Trophoblast cell (in vitro differentiated cells and primary cell): ENCODE data around the gene PSMG1.
A peak's percentile ranks its signal among the peaks of the same experiment; 100 is the strongest.

Source experiments
- DNase-seq, 2 donors: peaks; one replicate each; pipeline ENCODE4 v3.0.0-alpha.2; 2016
- H2AFZ ChIP-seq: 2 replicates; pipeline ENCODE4 v1.6.1; 2013; ENCODE audit warnings: low read length, moderate library complexity, mild to moderate bottlenecking; ENCODE audit not compliant: insufficient read depth, poor library complexity
- H2AK5ac ChIP-seq: 2 replicates; pipeline ENCODE4 v1.6.1; 2013; ENCODE audit warnings: mild to moderate bottlenecking, low read length
- H2BK120ac ChIP-seq: 2 replicates; pipeline ENCODE4 v1.6.1; 2013; ENCODE audit warnings: low read length, mild to moderate bottlenecking, moderate library complexity; ENCODE audit not compliant: insufficient read depth, poor library complexity
- H2BK12ac ChIP-seq: 2 replicates; pipeline ENCODE4 v1.6.1; 2013; ENCODE audit warnings: mild to moderate bottlenecking, low read length, moderate library complexity
- H2BK5ac ChIP-seq: 2 replicates; pipeline ENCODE4 v1.6.1; 2013; ENCODE audit warnings: low read length, low read depth, moderate library complexity, mild to moderate bottlenecking; ENCODE audit not compliant: poor library complexity
- H3K14ac ChIP-seq: 2 replicates; pipeline ENCODE4 v1.6.1; 2013; ENCODE audit warnings: mild to moderate bottlenecking, low read length
- H3K18ac ChIP-seq: 2 replicates; pipeline ENCODE4 v1.6.1; 2013; ENCODE audit warnings: mild to moderate bottlenecking, low read length
- H3K23ac ChIP-seq: 2 replicates; pipeline ENCODE4 v1.6.1; 2013; ENCODE audit warnings: low read length
- H3K27ac ChIP-seq: 2 replicates; pipeline ENCODE4 v1.5.1; 2013; ENCODE audit warnings: low read depth, mild to moderate bottlenecking, inconsistent platforms, low read length, moderate library complexity
- H3K27me3 ChIP-seq: 2 replicates; pipeline ENCODE4 v1.6.1; 2013; ENCODE audit warnings: inconsistent platforms, mild to moderate bottlenecking, low read length, moderate library complexity; ENCODE audit not compliant: insufficient read depth
- H3K36me3 ChIP-seq, 2 experiments: 1 replicate in 1 of 2; 2 replicates in 1 of 2; pipeline ENCODE4 v1.6.1; 2013; ENCODE audit warnings: low read length in 2 of 2, mild to moderate bottlenecking in 2 of 2, moderate library complexity in 1 of 2; ENCODE audit not compliant: insufficient read depth in 2 of 2, control insufficient read depth in 1 of 2
- H3K4ac ChIP-seq: 2 replicates; pipeline ENCODE4 v1.6.1; 2013; ENCODE audit warnings: low read depth, mild to moderate bottlenecking, low read length, moderate library complexity
- H3K4me1 ChIP-seq, 2 experiments: 1 replicate in 1 of 2; 2 replicates in 1 of 2; pipeline ENCODE4 v1.6.1; 2013; ENCODE audit warnings: low read length in 2 of 2, mild to moderate bottlenecking in 2 of 2, moderate library complexity in 1 of 2; ENCODE audit not compliant: insufficient read depth in 2 of 2, control insufficient read depth in 1 of 2
- H3K4me2 ChIP-seq: 2 replicates; pipeline ENCODE4 v1.6.1; 2013; ENCODE audit warnings: inconsistent platforms, mild to moderate bottlenecking, low read length, moderate library complexity
- H3K4me3 ChIP-seq: 2 replicates; pipeline ENCODE4 v1.5.1; 2013; ENCODE audit warnings: mild to moderate bottlenecking, low read depth, low read length, inconsistent platforms
- H3K79me1 ChIP-seq: one replicate; pipeline ENCODE4 v1.6.1; 2013; ENCODE audit warnings: low read length
- H3K79me2 ChIP-seq: 2 replicates; pipeline ENCODE4 v1.6.1; 2013; ENCODE audit warnings: low read length, mild to moderate bottlenecking; ENCODE audit not compliant: control insufficient read depth, insufficient read depth, poor library complexity
- H3K9ac ChIP-seq: 2 replicates; pipeline ENCODE4 v1.6.1; 2013; ENCODE audit warnings: mild to moderate bottlenecking, low read length
- H3K9me3 ChIP-seq: 2 replicates; pipeline ENCODE4 v1.6.1; 2013; ENCODE audit warnings: low read depth, mild to moderate bottlenecking, control low read depth, inconsistent platforms, low read length; ENCODE audit not compliant: insufficient read depth
- H4K12ac ChIP-seq: 2 replicates; pipeline ENCODE4 v1.6.1; 2013; ENCODE audit warnings: low read depth, mild to moderate bottlenecking, low read length, moderate library complexity
- H4K8ac ChIP-seq: 2 replicates; pipeline ENCODE4 v1.6.1; 2013; ENCODE audit warnings: low read depth, mild to moderate bottlenecking, low read length, moderate library complexity
- H4K91ac ChIP-seq: one replicate; pipeline ENCODE4 v1.6.1; 2013; ENCODE audit warnings: low read depth, mild to moderate bottlenecking, low read length, moderate library complexity
- WGBS: extraction: QIAGEN DNeasy Blood & Tissue Kit; methylation state at CpG from one replicate; pipeline ENCODE4 v1.1.7; 2013; ENCODE audit warnings: missing lambda C conversion rate; ENCODE audit not compliant: insufficient read length, insufficient coverage; ENCODE audit errors: extremely low coverage; 5-methylcytosine and 5-hydroxymethylcytosine counted together

Gene PSMG1

DNA sequence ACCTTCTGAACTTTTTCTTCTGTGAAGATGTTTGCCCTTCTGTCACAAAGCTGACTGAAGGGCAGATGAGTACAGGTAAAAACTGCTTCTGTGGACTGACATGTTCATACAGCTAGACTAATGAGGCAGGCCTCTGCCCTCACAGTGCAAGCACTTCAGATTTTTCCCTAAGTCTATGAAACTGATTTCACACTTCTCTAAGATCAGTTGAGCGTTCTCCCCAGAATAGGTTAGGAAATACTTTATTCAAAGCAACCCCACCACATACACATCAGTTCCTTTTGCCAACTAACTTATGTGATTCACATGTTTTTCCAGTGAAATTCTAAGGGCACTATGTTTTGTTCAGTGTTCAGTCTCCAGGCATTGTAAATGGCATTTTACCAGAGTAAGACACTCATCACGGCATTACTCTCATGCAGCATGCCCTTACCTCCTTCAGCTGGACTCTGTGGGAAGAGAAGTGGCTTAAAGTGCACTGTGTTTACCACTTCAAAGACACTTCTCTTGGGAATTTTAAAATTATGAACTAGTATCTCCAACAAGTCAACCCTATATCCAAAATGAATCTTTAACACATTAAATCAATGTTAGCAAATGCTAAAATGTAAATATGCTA is 5.4 kb upstream of the PSMG1 start:
- Histone ChIP-seq H3K9me3 (no peaks in the 10 kb centered on the region), H3K4me3 (no peak overlapping the region), H3K79me2 (peaks cover 2% of the 10 kb centered on the region), H3K9ac (no peak overlapping the region), H3K14ac (no peak overlapping the region), H4K91ac (no peak overlapping the region), H2BK12ac (no peak overlapping the region), H2BK5ac (no peak overlapping the region), H3K23ac (no peak overlapping the region), H3K79me1 (peaks cover 2% of the 10 kb centered on the region), H2BK120ac (no peak overlapping the region), H4K12ac (no peak overlapping the region), H2AFZ (no peak overlapping the region), H3K18ac (no peak overlapping the region), H3K27me3 (no peaks in the 10 kb centered on the region), H2AK5ac (no peak overlapping the region), H3K4me2 (no peak overlapping the region), H3K4me1 (no peaks in the 10 kb centered on the region), H3K36me3 (no peaks in the 10 kb centered on the region), H3K4ac (no peak overlapping the region), H3K27ac (no peak overlapping the region), H4K8ac (no peak overlapping the region)
- no CpG with 5 or more reads among the region's 2 CpGs for WGBS
- DNase-seq = peak in 1 of 2 donors; percentile 6

DNA sequence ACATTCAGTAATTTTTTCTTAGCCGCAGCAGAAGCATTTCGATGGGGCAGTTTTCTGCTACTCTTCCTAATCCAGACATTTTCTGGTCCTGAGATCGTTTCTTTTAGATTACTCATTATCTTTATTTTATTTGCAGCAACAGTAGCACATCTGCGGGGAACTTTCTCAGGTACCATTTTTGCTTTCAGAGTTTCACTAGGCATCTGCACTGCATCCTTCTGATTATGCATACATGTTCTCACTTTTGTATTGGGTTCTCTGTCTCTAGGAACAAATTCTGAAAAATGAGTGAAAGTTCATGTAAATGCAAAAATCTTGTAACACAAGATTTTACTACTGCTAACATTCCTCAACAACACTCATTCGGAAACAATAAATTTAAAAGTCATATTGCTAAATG is 3.9 kb upstream of the PSMG1 start:
- WGBS = no CpG with 5 or more reads among the region's 5 CpGs
- H4K12ac ChIP-seq = no peak overlapping the region

GRCh38 chr21:39186676-39187075 is 3.4 kb upstream of the PSMG1 start:
- Histone ChIP-seq H2BK12ac (no peak overlapping the region), H3K9ac (no peak overlapping the region), H3K27ac (no peak overlapping the region), H3K36me3 (no peaks in the 10 kb centered on the region), H2BK120ac (no peak overlapping the region), H4K12ac (no peak overlapping the region), H3K18ac (no peak overlapping the region), H3K4ac (no peak overlapping the region), H3K23ac (no peak overlapping the region), H3K79me1 (peaks cover 11% of the 10 kb centered on the region), H3K14ac (no peak overlapping the region), H2AK5ac (no peak overlapping the region), H3K4me2 (no peak overlapping the region), H3K27me3 (no peaks in the 10 kb centered on the region), H2AFZ (no peak overlapping the region), H4K8ac (no peak overlapping the region), H3K4me3 (no peak overlapping the region), H3K4me1 (peaks cover 4% of the 10 kb centered on the region in 2 experiments), H3K79me2 (peaks cover 8% of the 10 kb centered on the region), H4K91ac (no peak overlapping the region), H2BK5ac (no peak overlapping the region), H3K9me3 (no peaks in the 10 kb centered on the region)
- DNase-seq = no peak

More for the DNA sequence above, 3.9 kb upstream of the PSMG1 start:
- H2AK5ac ChIP-seq = no peak overlapping the region
- H3K9me3 ChIP-seq = no peaks in the 10 kb centered on the region
- H4K8ac ChIP-seq = no peak overlapping the region
- H3K4me1 ChIP-seq = peaks cover 1% of the 10 kb centered on the region in 2 experiments
- H2AFZ ChIP-seq = no peak overlapping the region
- H3K18ac ChIP-seq = no peak overlapping the region
- no peak overlapping the region for H3K27ac ChIP-seq
- H3K23ac ChIP-seq = no peak overlapping the region
- no peak overlapping the region for H2BK12ac ChIP-seq
- H3K14ac ChIP-seq = no peak overlapping the region
- no peak overlapping the region for H3K9ac ChIP-seq
- no peak overlapping the region for H4K91ac ChIP-seq
- no peak overlapping the region for H2BK5ac ChIP-seq
- peaks cover 8% of the 10 kb centered on the region for H3K79me2 ChIP-seq
- peak in 1 of 2 donors; percentile 15 for DNase-seq
- H2BK120ac ChIP-seq = no peak overlapping the region
- no peak overlapping the region for H3K4me3 ChIP-seq
- no peaks in the 10 kb centered on the region for H3K36me3 ChIP-seq
- H3K4me2 ChIP-seq = no peak overlapping the region
- H3K27me3 ChIP-seq = no peaks in the 10 kb centered on the region
- H3K4ac ChIP-seq = no peak overlapping the region
- peaks cover 11% of the 10 kb centered on the region for H3K79me1 ChIP-seq

DNA sequence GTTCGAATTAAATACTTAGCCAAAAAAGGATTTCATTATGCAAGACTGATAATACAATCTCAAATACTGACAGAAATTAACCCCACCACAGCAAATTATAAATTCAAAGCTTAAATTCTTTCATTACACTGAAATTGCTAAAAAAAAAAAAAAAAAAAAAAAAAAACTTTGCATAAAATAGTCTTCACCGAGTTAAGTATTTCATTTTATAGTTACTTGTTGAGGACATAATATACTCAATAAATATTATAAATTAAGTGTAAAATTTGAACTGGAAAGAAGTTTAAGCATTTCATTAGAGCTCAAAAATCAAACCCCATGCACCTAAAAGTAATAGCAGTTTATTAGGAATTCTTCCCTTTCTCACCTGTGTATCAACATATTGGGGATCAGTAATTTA is 1.9 kb upstream of the PSMG1 start:
- Histone ChIP-seq H3K4me2 (no peak overlapping the region), H3K79me1 (peaks cover 11% of the 10 kb centered on the region), H3K27ac (no peak overlapping the region), H2BK120ac (no peak overlapping the region), H2BK12ac (no peak overlapping the region), H3K27me3 (no peaks in the 10 kb centered on the region), H2AFZ (no peak overlapping the region), H2BK5ac (no peak overlapping the region), H3K14ac (no peak overlapping the region), H3K36me3 (peaks cover 0 to 2% of the 10 kb centered on the region in 2 experiments), H3K9me3 (no peaks in the 10 kb centered on the region), H3K4me3 (no peak overlapping the region), H3K4ac (no peak overlapping the region), H3K23ac (no peak overlapping the region), H4K12ac (no peak overlapping the region), H4K8ac (no peak overlapping the region), H4K91ac (no peak overlapping the region), H3K18ac (no peak overlapping the region), H3K79me2 (peaks cover 8% of the 10 kb centered on the region), H3K9ac (no peak overlapping the region), H2AK5ac (no peak overlapping the region), H3K4me1 (peaks cover 4% of the 10 kb centered on the region in 2 experiments)
- no CpG with 5 or more reads among the region's 2 CpGs for WGBS
- DNase-seq = no peak
